Testis (tissue), 3 donors: ENCODE data around the gene E2F6. TPM values are rescaled to one million over a fixed set of nuclear protein-coding genes. Genes with fewer than 3 reads are reported as not detected.

Experiments used
- DNase-seq: peaks from one replicate; pipeline ENCODE4 v3.0.0-alpha.2; 2019
- H3K27ac ChIP-seq, 2 donors: fragments of 200-600 bp; sonication (generic); one replicate each; pipeline ENCODE4 v1.5.1; 2019
- H3K27me3 ChIP-seq: fragments of 200-600 bp; sonication (generic); one replicate; pipeline ENCODE4 v1.5.1; 2019
- H3K36me3 ChIP-seq: fragments of 200-600 bp; sonication (generic); one replicate; pipeline ENCODE4 v1.5.1; 2017; ENCODE audit warnings: low read depth; ENCODE audit errors: missing control alignments
- H3K4me1 ChIP-seq: fragments of 200-600 bp; sonication (generic); one replicate; pipeline ENCODE4 v1.5.1; 2019
- H3K4me3 ChIP-seq, 2 donors: fragments of 200-600 bp; sonication (generic); one replicate each; pipeline ENCODE4 v1.5.1; 2017 to 2019
- H3K9me3 ChIP-seq: fragments of 200-600 bp; sonication (generic); one replicate; pipeline ENCODE4 v1.5.1; 2017
- POLR2A ChIP-seq: fragments of 450-650 bp; IDR thresholded peaks from one replicate; pipeline ENCODE4 v1.6.1; 2017; ENCODE audit warnings: antibody characterized with exemption, mild to moderate bottlenecking, moderate library complexity
- WGBS, 2 donors: methylation state at CpG; one replicate each; pipeline ENCODE4 v1.1.5; 2018; 5-methylcytosine and 5-hydroxymethylcytosine counted together
- intact Hi-C: fragments of 100-400 bp; cut with DNase I; formaldehyde crosslinking; loops from one replicate; pipeline ENCODE4 v1.15.1; 2023; ENCODE audit warnings: low total_unique reads
- polyA plus RNA-seq: library from polyadenylated mRNA; stranded (reverse); fragments of 350-450 nt; fragmentation: Illumina TruSeq; extraction: RNeasy Lipid Tissue Mini Kit (QIAGEN cat#74804); gene quantifications from one replicate; pipeline ENCODE4 v1.2.3, GENCODE V29; 2014; ENCODE audit warnings: low read depth, low replicate concordance; ENCODE audit not compliant: insufficient read depth
- total RNA-seq, 2 donors: library from RNA; depleted of rRNA; stranded (reverse); fragments of >200 nt; gene quantifications; one replicate each; pipeline ENCODE4 v1.2.3, GENCODE V29; 2016
- TF ChIP-seq, protein P1 (sequence below), 3 experiments: fragments of 450-650 bp in 2 of 3; fragments of 200-600 bp in 1 of 3; sonication (generic) in 1 of 3; IDR thresholded peaks; one replicate each; pipeline ENCODE4 v1.5.1; 2016 to 2019; ENCODE audit warnings: antibody characterized with exemption in 3 of 3, mild to moderate bottlenecking in 2 of 3, moderate library complexity in 1 of 3

The E2F6 gene
- total and polyA plus RNA-seq, 3 donors from 2014 or later, result 15.7 to 24.3 (median 20.2) TPM

DNA sequence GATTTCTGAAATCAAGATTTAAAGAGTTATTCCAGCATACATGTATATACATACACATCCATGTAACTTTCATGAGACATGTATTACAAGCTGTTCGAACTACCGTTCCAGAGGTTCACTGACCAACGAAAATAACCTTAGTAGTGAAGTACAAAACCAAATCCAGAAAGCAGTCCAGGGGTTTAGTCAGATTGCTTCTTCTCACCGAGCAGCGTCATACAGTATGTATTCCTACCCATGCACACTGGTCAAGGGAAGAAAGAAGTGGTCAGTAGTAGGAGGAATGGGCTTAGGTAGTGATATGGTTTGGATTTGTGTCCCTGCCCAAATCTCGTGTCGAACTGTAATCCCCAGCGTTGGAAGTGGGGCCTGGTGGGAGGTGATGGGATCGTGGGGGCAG, 45.3 kb downstream of the E2F6 start:
- H3K36me3 ChIP-seq, result no peaks in the 10 kb centered on the region
- WGBS, 2 donors, result 78 to 87% methylated on average over 9 of the region's 9 CpGs
- no peak for TF ChIP-seq POLR2A
- TF ChIP-seq, protein P1, sequence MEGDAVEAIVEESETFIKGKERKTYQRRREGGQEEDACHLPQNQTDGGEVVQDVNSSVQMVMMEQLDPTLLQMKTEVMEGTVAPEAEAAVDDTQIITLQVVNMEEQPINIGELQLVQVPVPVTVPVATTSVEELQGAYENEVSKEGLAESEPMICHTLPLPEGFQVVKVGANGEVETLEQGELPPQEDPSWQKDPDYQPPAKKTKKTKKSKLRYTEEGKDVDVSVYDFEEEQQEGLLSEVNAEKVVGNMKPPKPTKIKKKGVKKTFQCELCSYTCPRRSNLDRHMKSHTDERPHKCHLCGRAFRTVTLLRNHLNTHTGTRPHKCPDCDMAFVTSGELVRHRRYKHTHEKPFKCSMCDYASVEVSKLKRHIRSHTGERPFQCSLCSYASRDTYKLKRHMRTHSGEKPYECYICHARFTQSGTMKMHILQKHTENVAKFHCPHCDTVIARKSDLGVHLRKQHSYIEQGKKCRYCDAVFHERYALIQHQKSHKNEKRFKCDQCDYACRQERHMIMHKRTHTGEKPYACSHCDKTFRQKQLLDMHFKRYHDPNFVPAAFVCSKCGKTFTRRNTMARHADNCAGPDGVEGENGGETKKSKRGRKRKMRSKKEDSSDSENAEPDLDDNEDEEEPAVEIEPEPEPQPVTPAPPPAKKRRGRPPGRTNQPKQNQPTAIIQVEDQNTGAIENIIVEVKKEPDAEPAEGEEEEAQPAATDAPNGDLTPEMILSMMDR (IDR thresholded peaks at IDR 0.05), result no peak
- peak overlapping the region; percentile 3 to 80 for H3K27ac ChIP-seq
- intact Hi-C loops, result no loop called here
- no peak for DNase-seq
- H3K4me3 ChIP-seq, result no peak overlapping the region
- no peaks in the 10 kb centered on the region for H3K9me3 ChIP-seq
- H3K4me1 ChIP-seq, result peaks cover 4% of the 10 kb centered on the region
- H3K27me3 ChIP-seq, result no peaks in the 10 kb centered on the region

DNA sequence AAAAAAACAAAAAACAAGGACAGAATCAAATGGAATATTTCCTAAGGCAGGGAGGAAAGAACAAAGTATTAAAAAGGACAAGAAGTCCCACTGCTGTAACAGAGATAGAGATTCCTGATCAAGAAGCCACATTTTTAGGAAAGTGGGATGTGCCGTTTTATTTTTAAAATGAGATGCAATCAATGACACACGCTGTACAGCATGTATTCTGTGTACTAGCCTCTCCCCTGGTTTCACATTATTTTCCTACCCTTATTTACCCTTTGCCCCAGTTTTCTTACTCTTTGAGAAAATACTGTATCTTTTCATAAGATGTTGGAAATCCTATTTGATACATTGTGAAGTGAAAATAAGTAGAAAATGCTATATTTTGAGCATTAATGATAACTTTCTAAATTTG, 45.8 kb downstream of the E2F6 start:
- Histone ChIP-seq H3K4me3 (no peak overlapping the region), H3K9me3 (no peaks in the 10 kb centered on the region), H3K27me3 (no peaks in the 10 kb centered on the region), H3K4me1 (peaks cover 4% of the 10 kb centered on the region), H3K27ac (peak overlapping the region; percentile 64 to 80), H3K36me3 (no peaks in the 10 kb centered on the region)
- TF ChIP-seq POLR2A, result no peak
- TF ChIP-seq, protein P1 (IDR thresholded peaks at IDR 0.05), result no peak
- DNase-seq, result no peak
- intact Hi-C loops, result no loop called here
- WGBS, 2 donors, result 40 to 46% methylated on average over 2 of the region's 2 CpGs

DNA sequence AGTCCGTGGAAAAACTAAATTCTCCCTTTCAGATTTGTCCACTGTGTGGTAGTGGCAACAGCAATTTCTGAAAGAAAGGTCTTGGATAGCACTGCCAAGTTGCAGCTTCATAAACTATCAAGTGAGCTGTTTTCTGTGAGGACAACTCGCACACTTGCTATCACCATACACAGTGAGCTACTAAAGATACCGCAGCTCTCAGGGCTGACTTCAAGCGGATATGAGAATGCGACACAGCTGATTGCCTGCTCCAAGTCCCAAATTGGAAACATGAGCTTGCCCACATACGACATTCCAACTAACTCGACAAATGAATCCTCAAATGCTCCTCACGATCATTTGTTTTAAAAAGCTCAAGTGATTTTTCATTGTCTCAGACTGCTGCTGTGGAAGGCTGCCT, 46.2 kb downstream of the E2F6 start:
- intact Hi-C loops, result loop anchor here (10.0 kb wide), 1 partner anchor 185 kb away; no protein-coding TSS in a partner anchor
- no peak for TF ChIP-seq POLR2A
- TF ChIP-seq, protein P1 (IDR thresholded peaks at IDR 0.05), result no peak

DNA sequence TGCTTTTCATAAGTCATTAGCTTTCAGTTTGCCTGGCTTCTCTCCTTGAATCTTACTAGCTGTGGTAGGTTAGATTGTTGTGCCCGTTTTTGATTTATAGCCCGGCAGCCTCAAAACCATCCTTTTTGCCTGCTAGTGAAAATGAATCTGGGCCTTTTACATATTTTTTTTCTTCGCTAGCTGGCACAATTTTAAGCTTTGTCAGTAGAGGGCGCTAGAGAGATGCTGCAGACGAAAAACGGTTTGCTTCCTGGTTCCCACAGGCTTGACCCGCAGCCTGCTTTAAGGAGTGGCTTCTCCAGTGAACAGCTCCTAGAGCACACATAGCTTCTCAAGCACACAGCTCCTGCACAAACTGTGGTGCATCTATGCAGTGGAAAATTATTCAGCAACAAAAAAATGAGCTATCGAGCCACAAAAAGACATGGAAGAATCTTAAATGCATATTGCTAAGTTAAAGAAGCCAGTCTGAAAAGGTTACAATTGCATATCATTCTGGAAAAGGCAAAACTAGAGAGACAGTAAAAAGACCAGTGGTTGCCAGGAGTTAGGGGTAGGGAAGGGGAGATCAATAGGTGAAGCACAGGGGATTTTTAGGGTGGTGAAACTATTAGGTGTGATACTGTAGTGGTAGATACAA, 47.9 kb downstream of the E2F6 start:
- peak; percentile 45 for DNase-seq
- WGBS, 2 donors, result 44 to 47% methylated on average over 8 of the region's 8 CpGs
- H3K4me1 ChIP-seq, result peaks cover 4% of the 10 kb centered on the region
- intact Hi-C loops, result loop anchor here (10.0 kb wide), 1 partner anchor 183 kb away; no protein-coding TSS in a partner anchor
- TF ChIP-seq POLR2A, result no peak
- TF ChIP-seq, protein P1 (IDR thresholded peaks at IDR 0.05), result peak in 2 of 3 experiments; percentile 50 to 51
- no peaks in the 10 kb centered on the region for H3K36me3 ChIP-seq
- H3K9me3 ChIP-seq, result no peaks in the 10 kb centered on the region
- H3K27ac ChIP-seq, result no peak overlapping the region
- H3K4me3 ChIP-seq, result no peak overlapping the region
- H3K27me3 ChIP-seq, result no peaks in the 10 kb centered on the region

More for the DNA sequence above, 46.2 kb downstream of the E2F6 start:
- WGBS, 2 donors, result 33 to 43% methylated on average over 8 of the region's 8 CpGs
- H3K9me3 ChIP-seq, result no peaks in the 10 kb centered on the region
- no peak overlapping the region for H3K4me3 ChIP-seq
- H3K27me3 ChIP-seq, result no peaks in the 10 kb centered on the region
- no peaks in the 10 kb centered on the region for H3K36me3 ChIP-seq
- DNase-seq, result peak; percentile 63
- H3K27ac ChIP-seq, result peak overlapping the region; percentile 64 to 80
- peaks cover 4% of the 10 kb centered on the region for H3K4me1 ChIP-seq

DNA sequence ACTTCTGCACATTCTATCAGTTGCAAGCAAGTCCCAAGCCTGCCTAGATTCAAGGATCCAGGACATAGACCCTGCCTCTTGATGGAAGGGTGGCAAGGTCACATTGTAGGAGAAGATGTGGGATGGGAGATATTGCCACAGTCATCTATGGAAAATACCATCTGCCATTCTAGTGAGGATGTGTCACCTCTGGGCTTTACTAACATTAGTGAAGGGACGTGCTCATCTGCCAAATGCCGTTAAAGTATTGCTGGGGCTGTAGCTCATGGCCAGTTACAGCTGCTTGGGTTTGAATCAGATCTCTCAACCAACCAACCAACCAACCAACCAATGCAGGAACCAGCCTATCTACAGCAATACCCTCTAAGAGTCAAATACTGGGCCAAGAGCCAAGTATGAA, 49.0 kb downstream of the E2F6 start:
- intact Hi-C loops, result loop anchor here (10.0 kb wide), 1 partner anchor 182 kb away; no protein-coding TSS in a partner anchor
- no peaks in the 10 kb centered on the region for H3K9me3 ChIP-seq
- H3K4me3 ChIP-seq, result no peak overlapping the region
- no peak for TF ChIP-seq POLR2A
- TF ChIP-seq, protein P1 (IDR thresholded peaks at IDR 0.05), result no peak
- 98% methylated on average over 2 of the region's 2 CpGs; no CpG with 5 or more reads in 1 of the 2 donors for WGBS, 2 donors
- no peaks in the 10 kb centered on the region for H3K4me1 ChIP-seq
- no peak for DNase-seq
- no peaks in the 10 kb centered on the region for H3K27me3 ChIP-seq
- H3K36me3 ChIP-seq, result no peaks in the 10 kb centered on the region
- no peak overlapping the region for H3K27ac ChIP-seq
